GM12878 (cell line): ENCODE data around the gene FANCG. TPM values are rescaled to one million over a fixed set of nuclear protein-coding genes. Genes with fewer than 3 reads are reported as not detected.

Experiments
- ATAC-seq: fragments of 200-7000 bp; cut with Tn5 transposase; 3 replicates; pipeline ENCODE4 v1.9.1; 2020; ENCODE audit warnings: mild to moderate bottlenecking, moderate library complexity
- BruUV-seq: library from RNA; stranded (reverse); fragments of 400-500 nt; replicated peaks from 2 replicates; lab custom pipeline; 2021; lab: Mats Ljungman, UMichigan
- CTCF ChIA-PET: fragments of 300-600 bp; sonication (Branson Sonifier 250); formaldehyde crosslinking; extraction: SDS; loops from one replicate; lab custom pipeline; 2021; ENCODE audit warnings: inconsistent platforms; lab: Yijun Ruan, JAX
- POLR2A ChIA-PET: fragments of 350-600 bp; formaldehyde crosslinking; extraction: SDS; loops from one replicate; lab custom pipeline; 2021; ENCODE audit warnings: inconsistent platforms; lab: Charles Lee
- RAD21 ChIA-PET: fragments of 300-600 bp; sonication (Branson Sonifier 250); formaldehyde crosslinking; loops from one replicate; lab custom pipeline; 2023; ENCODE audit warnings: antibody characterized with exemption; ENCODE audit not compliant: unreplicated experiment; lab: Charles Lee
- SMC1A ChIA-PET: fragments of 300-600 bp; sonication (Branson Sonifier 250); formaldehyde crosslinking; loops from one replicate; lab custom pipeline; 2023; ENCODE audit not compliant: unreplicated experiment, uncharacterized antibody; lab: Charles Lee
- DNase-seq: peaks from one replicate; pipeline ENCODE4 v3.0.0-alpha.2; 2011; ENCODE audit warnings: low read depth, low spot score
- FAIRE-seq: peaks from 3 replicates; lab custom pipeline; 2011; peaks lifted over from hg19 to GRCh38; lab: Jason Lieb, UNC
- H2AFZ ChIP-seq: 2 replicates; pipeline ENCODE4 v1.6.0; 2011; ENCODE audit warnings: low read depth, low read length, control low read depth; ENCODE audit not compliant: control insufficient read depth
- H3K27ac ChIP-seq: 2 replicates; pipeline ENCODE4 v1.5.1; 2011; ENCODE audit warnings: control low read depth; ENCODE audit not compliant: control insufficient read depth, insufficient read depth
- H3K27me3 ChIP-seq, 2 experiments: replicated peaks in 1 of 2; 2 replicates each; pipeline versions ENCODE4 v1.6.0 to v1.6.1; 2011; ENCODE audit warnings: low read length in 1 of 2; ENCODE audit not compliant: control insufficient read depth in 2 of 2, insufficient read depth in 2 of 2
- H3K36me3 ChIP-seq, 2 experiments: 2 replicates each; pipeline ENCODE4 v1.5.1; 2011; ENCODE audit warnings: low read length in 1 of 2; ENCODE audit not compliant: control insufficient read depth in 2 of 2, insufficient read depth in 2 of 2
- H3K4me1 ChIP-seq: 2 replicates; pipeline ENCODE4 v1.6.1; 2011; ENCODE audit warnings: mild to moderate bottlenecking, low read length, moderate library complexity, mixed read lengths; ENCODE audit not compliant: control insufficient read depth, insufficient read depth
- H3K4me2 ChIP-seq: 2 replicates; pipeline ENCODE4 v1.6.0; 2011; ENCODE audit warnings: control low read depth; ENCODE audit not compliant: control insufficient read depth, insufficient read depth
- H3K4me3 ChIP-seq: fragments of 200-600 bp; sonication (generic); 2 replicates; pipeline ENCODE4 v1.5.1; 2016
- H3K79me2 ChIP-seq: 2 replicates; pipeline ENCODE4 v1.6.0; 2011; ENCODE audit warnings: low read length; ENCODE audit not compliant: control insufficient read depth, insufficient read depth
- H3K9ac ChIP-seq: 2 replicates; pipeline ENCODE4 v1.8.0; 2011; ENCODE audit warnings: low read length, control low read depth, mixed read lengths; ENCODE audit not compliant: control insufficient read depth, insufficient read depth
- H3K9me3 ChIP-seq: replicated peaks from 3 replicates; pipeline ENCODE4 v1.5.1; 2011; ENCODE audit warnings: mild to moderate bottlenecking, low read length; ENCODE audit not compliant: control insufficient read depth, insufficient read depth
- H4K20me1 ChIP-seq: 2 replicates; pipeline ENCODE4 v1.6.0; 2011; ENCODE audit not compliant: control insufficient read depth, insufficient read depth
- DPF2 ChIP-seq: fragments of 450-650 bp; IDR thresholded peaks from 2 replicates; pipeline ENCODE4 v1.6.1; 2017; ENCODE audit warnings: mild to moderate bottlenecking
- EED ChIP-seq: sonication (generic); IDR thresholded peaks from 2 replicates; pipeline ENCODE4 v1.6.1; 2016; ENCODE audit warnings: antibody characterized with exemption, low read depth
- EP300 ChIP-seq, 2 experiments: fragments of 150-350 bp in 1 of 2; IDR thresholded peaks; 2 replicates each; pipeline ENCODE4 v1.6.1; 2011 to 2012; ENCODE audit warnings: low read depth in 2 of 2, low read length in 2 of 2, borderline replicate concordance in 1 of 2, improper control_type of control experiment in 1 of 2, inconsistent platforms in 1 of 2; ENCODE audit not compliant: control insufficient read depth in 1 of 2
- KLF5 ChIP-seq: fragments of 450-650 bp; IDR thresholded peaks from 2 replicates; pipeline ENCODE4 v1.6.1; 2014; ENCODE audit warnings: mild to moderate bottlenecking; ENCODE audit not compliant: partially characterized antibody
- POLR2A ChIP-seq: IDR thresholded peaks from 2 replicates; pipeline ENCODE4 v1.6.1; 2011; ENCODE audit warnings: low read depth, mild to moderate bottlenecking, low read length
- RAD21 ChIP-seq: IDR thresholded peaks from 2 replicates; pipeline ENCODE4 v1.6.1; 2011; ENCODE audit warnings: mild to moderate bottlenecking, low read depth, low read length, moderate library complexity; ENCODE audit not compliant: insufficient read depth
- RBBP5 ChIP-seq: fragments of 200-600 bp; sonication (generic); conservative IDR thresholded peaks from 2 replicates; pipeline ENCODE4 v1.6.1; 2016
- ZNF207 ChIP-seq: fragments of 450-650 bp; IDR thresholded peaks from 2 replicates; pipeline ENCODE4 v1.6.1; 2014; ENCODE audit warnings: antibody characterized with exemption, mild to moderate bottlenecking, borderline replicate concordance
- WGBS: methylation state at CpG from one replicate; pipeline ENCODE4 v1.1.6; 2016; ENCODE audit warnings: low lambda C conversion rate; ENCODE audit not compliant: insufficient replicate concordance, insufficient coverage; ENCODE audit errors: missing lambda C conversion rate; 5-methylcytosine and 5-hydroxymethylcytosine counted together
- in situ Hi-C: fragments of 300-500 bp; cut with MboI; formaldehyde crosslinking; loops from 9 replicates; pipeline ENCODE4 v1.14.3; 2018; ENCODE audit warnings: mixed read lengths
- intact Hi-C: fragments of 100-400 bp; cut with micrococcal nuclease; formaldehyde crosslinking; loops from one replicate; pipeline ENCODE4 v1.14.2; 2022; ENCODE audit not compliant: unreplicated experiment
- polyA plus RNA-seq, 11 experiments: library from polyadenylated mRNA; depleted of rRNA in 4 of 11; unstranded in 6 of 11; stranded (reverse) in 5 of 11; fragments of >200 nt; fragmentation: Nextera tagmentation in 4 of 11; fragmentation: Illumina TruSeq in 1 of 11; extraction: Ambion mirVana in 4 of 11; extraction: Trizol in 1 of 11; gene quantifications; 1 replicate in 1 of 11; 2 replicates in 10 of 11; pipeline versions ENCODE4 v1.2.1 to v1.2.3, GENCODE V29; 2011 to 2016; ENCODE audit warnings: inconsistent platforms in 2 of 11, missing spikeins in 2 of 11, low read depth in 1 of 11
- total RNA-seq, 4 experiments: library from RNA; depleted of rRNA in 3 of 4; stranded (reverse); fragments of >200 nt in 3 of 4; fragmentation: Illumina TruSeq in 1 of 4; extraction: Trizol in 1 of 4; gene quantifications; 2 replicates each; pipeline versions ENCODE4 v1.2.1 to v1.2.3, GENCODE V29; 2013 to 2021
- TF ChIP-seq, protein P1 (sequence below): fragments of 450-650 bp; IDR thresholded peaks from 2 replicates; pipeline ENCODE4 v1.6.1; 2014; ENCODE audit warnings: mild to moderate bottlenecking
- TF ChIP-seq, protein P2 (sequence below): fragments of 450-650 bp; IDR thresholded peaks from 2 replicates; pipeline ENCODE4 v1.6.1; 2017; ENCODE audit warnings: mild to moderate bottlenecking
- TF ChIP-seq, protein P3 (sequence below): IDR thresholded peaks from 2 replicates; pipeline ENCODE4 v1.6.1; 2012; ENCODE audit warnings: low read length, inconsistent platforms

The FANCG gene
- total and polyA plus RNA-seq, 10 of the 15 experiments (the other 5 are each of a cell fraction or from before 2014, with no cell fraction given): 16.4 to 78.7 (median 45.4) TPM

DNA sequence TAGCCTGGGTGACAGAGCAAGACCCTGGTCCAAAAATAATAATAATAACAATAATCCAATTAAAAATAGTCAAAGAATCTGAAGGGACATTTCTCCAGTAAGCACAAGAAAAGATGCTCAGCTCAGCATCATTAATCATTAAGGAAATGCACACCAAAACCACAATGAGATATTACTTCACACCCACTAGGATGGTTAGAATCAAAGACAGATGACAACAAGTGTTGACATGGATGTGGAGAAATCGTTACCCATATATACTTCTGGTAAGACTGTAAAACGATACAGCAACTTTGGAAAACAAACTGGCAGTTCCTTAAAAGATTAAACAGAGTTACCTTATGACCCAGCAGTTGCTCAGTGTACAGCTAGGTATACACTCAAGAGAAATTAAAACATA, 5.3 kb upstream of the FANCG start (continued):
- TF ChIP-seq, protein P1, sequence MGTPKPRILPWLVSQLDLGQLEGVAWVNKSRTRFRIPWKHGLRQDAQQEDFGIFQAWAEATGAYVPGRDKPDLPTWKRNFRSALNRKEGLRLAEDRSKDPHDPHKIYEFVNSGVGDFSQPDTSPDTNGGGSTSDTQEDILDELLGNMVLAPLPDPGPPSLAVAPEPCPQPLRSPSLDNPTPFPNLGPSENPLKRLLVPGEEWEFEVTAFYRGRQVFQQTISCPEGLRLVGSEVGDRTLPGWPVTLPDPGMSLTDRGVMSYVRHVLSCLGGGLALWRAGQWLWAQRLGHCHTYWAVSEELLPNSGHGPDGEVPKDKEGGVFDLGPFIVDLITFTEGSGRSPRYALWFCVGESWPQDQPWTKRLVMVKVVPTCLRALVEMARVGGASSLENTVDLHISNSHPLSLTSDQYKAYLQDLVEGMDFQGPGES: no peak
- TF ChIP-seq POLR2A: no peak
- TF ChIP-seq, protein P2, sequence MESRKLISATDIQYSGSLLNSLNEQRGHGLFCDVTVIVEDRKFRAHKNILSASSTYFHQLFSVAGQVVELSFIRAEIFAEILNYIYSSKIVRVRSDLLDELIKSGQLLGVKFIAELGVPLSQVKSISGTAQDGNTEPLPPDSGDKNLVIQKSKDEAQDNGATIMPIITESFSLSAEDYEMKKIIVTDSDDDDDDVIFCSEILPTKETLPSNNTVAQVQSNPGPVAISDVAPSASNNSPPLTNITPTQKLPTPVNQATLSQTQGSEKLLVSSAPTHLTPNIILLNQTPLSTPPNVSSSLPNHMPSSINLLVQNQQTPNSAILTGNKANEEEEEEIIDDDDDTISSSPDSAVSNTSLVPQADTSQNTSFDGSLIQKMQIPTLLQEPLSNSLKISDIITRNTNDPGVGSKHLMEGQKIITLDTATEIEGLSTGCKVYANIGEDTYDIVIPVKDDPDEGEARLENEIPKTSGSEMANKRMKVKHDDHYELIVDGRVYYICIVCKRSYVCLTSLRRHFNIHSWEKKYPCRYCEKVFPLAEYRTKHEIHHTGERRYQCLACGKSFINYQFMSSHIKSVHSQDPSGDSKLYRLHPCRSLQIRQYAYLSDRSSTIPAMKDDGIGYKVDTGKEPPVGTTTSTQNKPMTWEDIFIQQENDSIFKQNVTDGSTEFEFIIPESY: no peak

DNA sequence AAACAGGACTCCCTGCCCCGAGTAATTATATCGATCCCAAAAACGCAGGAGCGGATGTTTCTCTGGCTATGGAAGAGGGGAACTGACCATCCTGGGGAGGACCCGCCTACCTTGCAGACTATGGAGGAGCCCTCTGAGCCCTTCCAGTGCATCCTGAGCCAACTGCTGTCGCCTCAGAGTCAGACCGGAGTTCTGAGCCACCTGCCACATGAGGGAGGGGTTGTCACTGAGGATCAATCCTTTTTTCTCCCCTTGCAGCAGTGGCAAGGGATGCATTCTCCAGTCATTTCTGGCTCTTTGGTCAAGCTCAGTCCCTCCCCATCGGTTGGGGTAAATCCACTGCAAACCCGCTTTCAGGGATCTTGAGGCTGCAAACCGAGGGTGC, 709 bp downstream of the FANCG start:
- 2% methylated on average over 10 of the region's 10 CpGs for WGBS
- peak; percentile 10 for ATAC-seq

More for the DNA sequence above, 709 bp downstream of the FANCG start:
- Histone ChIP-seq H3K27me3 (no peaks in the 10 kb centered on the region), H3K79me2 (peaks cover 19% of the 10 kb centered on the region), H2AFZ (peak overlapping the region; percentile 89), H3K27ac (peak overlapping the region; percentile 88), H4K20me1 (no peaks in the 10 kb centered on the region), H3K4me1 (peaks cover 6% of the 10 kb centered on the region; the same call in 1 of the 2 replicates), H3K9ac (peak overlapping the region; percentile 95), H3K4me3 (peak overlapping the region; percentile 90), H3K36me3 (peaks cover 0 to 7% of the 10 kb centered on the region in 2 experiments; a peak in 3 of 4 replicates), H3K4me2 (peak overlapping the region; percentile 97), H3K9me3 (no peaks in the 10 kb centered on the region)
- in situ Hi-C loops: no loop called here
- TF ChIP-seq DPF2: no peak
- TF ChIP-seq EED: no peak
- TF ChIP-seq ZNF207: no peak
- TF ChIP-seq KLF5: no peak
- no peak for TF ChIP-seq RBBP5
- no peak for TF ChIP-seq RAD21
- TF ChIP-seq, protein P3, sequence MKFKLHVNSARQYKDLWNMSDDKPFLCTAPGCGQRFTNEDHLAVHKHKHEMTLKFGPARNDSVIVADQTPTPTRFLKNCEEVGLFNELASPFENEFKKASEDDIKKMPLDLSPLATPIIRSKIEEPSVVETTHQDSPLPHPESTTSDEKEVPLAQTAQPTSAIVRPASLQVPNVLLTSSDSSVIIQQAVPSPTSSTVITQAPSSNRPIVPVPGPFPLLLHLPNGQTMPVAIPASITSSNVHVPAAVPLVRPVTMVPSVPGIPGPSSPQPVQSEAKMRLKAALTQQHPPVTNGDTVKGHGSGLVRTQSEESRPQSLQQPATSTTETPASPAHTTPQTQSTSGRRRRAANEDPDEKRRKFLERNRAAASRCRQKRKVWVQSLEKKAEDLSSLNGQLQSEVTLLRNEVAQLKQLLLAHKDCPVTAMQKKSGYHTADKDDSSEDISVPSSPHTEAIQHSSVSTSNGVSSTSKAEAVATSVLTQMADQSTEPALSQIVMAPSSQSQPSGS: no peak
- TF ChIP-seq EP300 (IDR thresholded peaks at IDR 0.05; ENCODE audit: borderline replicate concordance in 1 of 2, control insufficient read depth in 1 of 2, low read depth in 2 of 2, low read length in 2 of 2): no peak
- ChIA-PET SMC1A (interaction anchor here (1.0 to 3.4 kb wide), 5 partner anchors 7 to 35 kb away, joined by 3 to 19 read pairs (median 3); partner anchors contain the start of gene VCP), POLR2A (interaction anchor here (1.2 to 3.8 kb wide), 7 partner anchors 7 to 35 kb away, joined by 4 to 35 read pairs (median 9); partner anchors contain the start of genes PIGO, STOML2 and VCP), CTCF (interaction anchor here (0.9 to 5.0 kb wide), 6 partner anchors 7 to 88 kb away, joined by 3 to 44 read pairs (median 3); partner anchors contain the start of gene PIGO), RAD21 (interaction anchor here (1.1 to 2.0 kb wide), 3 partner anchors 36 to 655 kb away, joined by 4 to 8 read pairs (median 8); partner anchors contain the start of gene ATOSB)
- DNase-seq (no peak), FAIRE-seq (no peak)
- BruUV-seq: TSS peak; percentile 55
- intact Hi-C loops: loop anchor here (2.0 to 10.0 kb wide), 2 partner anchors 24 to 646 kb away; partner anchors contain the start of gene STOML2
